Activated T-helper 9 cell treated with anti-CD3 and anti-CD28 coated beads, Interleukin-2, amount 50 U/mL, for 16 hours (primary cell): ENCODE measurements around the gene TMEM154.

Experiments used
- DNase-seq: peaks from one replicate; pipeline ENCODE4 v3.0.0-alpha.2; 2020; ENCODE audit warnings: low read depth

Gene TMEM154

GRCh38 chr4:152628128-152628527, 51.7 kb downstream of the TMEM154 start:
- no peak for DNase-seq

- no peak for DNase-seq
Measured at GRCh38 chr4:152626790-152627189, 53.0 kb downstream of the TMEM154 start.

- DNase-seq = no peak
Measured at GRCh38 chr4:152620915-152621314, 58.9 kb downstream of the TMEM154 start.

- DNase-seq = no peak
Measured at GRCh38 chr4:152620218-152620617, 59.6 kb downstream of the TMEM154 start.

GRCh38 chr4:152619556-152619955, 60.2 kb downstream of the TMEM154 start:
- no peak for DNase-seq

- DNase-seq = no peak
Measured at GRCh38 chr4:152618971-152619370, 60.8 kb downstream of the TMEM154 start.

- DNase-seq = no peak
Measured at GRCh38 chr4:152616804-152617203, 63.0 kb downstream of the TMEM154 start.

- no peak for DNase-seq
Measured at GRCh38 chr4:152613841-152614721, 65.7 kb downstream of the TMEM154 start.

GRCh38 chr4:152613351-152613750, 66.4 kb downstream of the TMEM154 start:
- no peak for DNase-seq

GRCh38 chr4:152610131-152610530, 69.7 kb downstream of the TMEM154 start:
- no peak for DNase-seq

GRCh38 chr4:152609481-152609880, 70.3 kb downstream of the TMEM154 start:
- DNase-seq = no peak

GRCh38 chr4:152607178-152607577, 72.6 kb downstream of the TMEM154 start:
- DNase-seq = no peak

GRCh38 chr4:152606753-152607152, 73.0 kb downstream of the TMEM154 start:
- DNase-seq = no peak

- DNase-seq = no peak
Measured at GRCh38 chr4:152605641-152606335, 74.0 kb downstream of the TMEM154 start.

GRCh38 chr4:152605031-152605430, 74.8 kb downstream of the TMEM154 start:
- DNase-seq = no peak

GRCh38 chr4:152601156-152601555, 78.6 kb downstream of the TMEM154 start:
- no peak for DNase-seq

GRCh38 chr4:152599636-152600035, 80.2 kb downstream of the TMEM154 start:
- DNase-seq = no peak

GRCh38 chr4:152599095-152599494, 80.7 kb downstream of the TMEM154 start:
- no peak for DNase-seq

- no peak for DNase-seq
Measured at GRCh38 chr4:152598454-152598853, 81.3 kb downstream of the TMEM154 start.

- no peak for DNase-seq
Measured at GRCh38 chr4:152594978-152595925, 84.5 kb downstream of the TMEM154 start.

- DNase-seq = no peak
Measured at GRCh38 chr4:152594057-152594456, 85.7 kb downstream of the TMEM154 start.

GRCh38 chr4:152591876-152592275, 87.9 kb downstream of the TMEM154 start:
- no peak for DNase-seq
